Esophagus muscularis mucosa (tissue), 4 donors: ENCODE measurements around the gene AFF3. TPM values are rescaled to one million over a fixed set of nuclear protein-coding genes. Genes with fewer than 3 reads are reported as not detected.

Source experiments
- DNase-seq: peaks from one replicate; pipeline ENCODE4 v3.0.0-alpha.2; 2017; ENCODE audit errors: extremely low spot score
- H3K27ac ChIP-seq, 4 donors: fragments of 200-600 bp; sonication (generic); replicated peaks in 1 of 4; 1 replicate in 3 of 4; 2 replicates in 1 of 4; pipeline ENCODE4 v1.5.1; 2016 to 2019; ENCODE audit warnings: mild to moderate bottlenecking in 1 of 4
- H3K27me3 ChIP-seq, 4 donors: fragments of 200-600 bp; sonication (generic); one replicate each; pipeline versions ENCODE4 v1.5.1 to v1.6.0; 2016 to 2019
- H3K36me3 ChIP-seq, 4 donors: fragments of 200-600 bp; sonication (generic); one replicate each; pipeline ENCODE4 v1.5.1; 2016 to 2019
- H3K4me1 ChIP-seq, 4 donors: fragments of 200-600 bp; sonication (generic); one replicate each; pipeline ENCODE4 v1.5.1; 2016 to 2019
- H3K4me3 ChIP-seq, 4 donors: fragments of 200-600 bp; sonication (generic); 1 replicate in 2 of 4; 2 replicates in 2 of 4; pipeline ENCODE4 v1.5.1; 2016 to 2019; ENCODE audit warnings: mild to moderate bottlenecking in 4 of 4, moderate library complexity in 1 of 4
- H3K9me3 ChIP-seq, 4 donors: fragments of 200-600 bp; sonication (generic); 1 replicate in 3 of 4; 2 replicates in 1 of 4; pipeline ENCODE4 v1.5.1; 2016 to 2019
- EP300 ChIP-seq: sonication (generic); formaldehyde crosslinking; IDR thresholded peaks from one replicate; pipeline ENCODE4 v1.6.1; 2017; ENCODE audit warnings: antibody characterized with exemption
- POLR2A ChIP-seq: fragments of 450-650 bp; IDR thresholded peaks from one replicate; pipeline ENCODE4 v1.6.1; 2017; ENCODE audit warnings: antibody characterized with exemption, moderate library complexity, mild to moderate bottlenecking, low read depth
- POLR2AphosphoS5 ChIP-seq, 2 donors: sonication (generic); formaldehyde crosslinking; IDR thresholded peaks; one replicate each; pipeline ENCODE4 v1.6.1; 2017; ENCODE audit warnings: antibody characterized with exemption in 2 of 2
- WGBS: methylation state at CpG from one replicate; pipeline ENCODE4 v1.1.5; 2018; 5-methylcytosine and 5-hydroxymethylcytosine counted together
- intact Hi-C: fragments of 100-400 bp; cut with DNase I; formaldehyde crosslinking; loops from one replicate; pipeline ENCODE4 v1.15.1; 2023
- total RNA-seq, 4 donors: library from RNA; depleted of rRNA; stranded (reverse); fragments of >200 nt; gene quantifications; one replicate each; pipeline versions ENCODE4 v1.1.0 to v1.2.1, GENCODE V29; 2016
- TF ChIP-seq, protein P1 (sequence below), 3 experiments: fragments of 200-600 bp in 2 of 3; fragments of 450-650 bp in 1 of 3; sonication (generic) in 2 of 3; IDR thresholded peaks; one replicate each; pipeline ENCODE4 v1.5.1; 2017 to 2019; ENCODE audit warnings: antibody characterized with exemption in 3 of 3, mild to moderate bottlenecking in 2 of 3, moderate library complexity in 1 of 3

AFF3 gene
- total RNA-seq, 4 donors from 2014 or later, result 36.4 to 99.5 (median 56.9) TPM

DNA sequence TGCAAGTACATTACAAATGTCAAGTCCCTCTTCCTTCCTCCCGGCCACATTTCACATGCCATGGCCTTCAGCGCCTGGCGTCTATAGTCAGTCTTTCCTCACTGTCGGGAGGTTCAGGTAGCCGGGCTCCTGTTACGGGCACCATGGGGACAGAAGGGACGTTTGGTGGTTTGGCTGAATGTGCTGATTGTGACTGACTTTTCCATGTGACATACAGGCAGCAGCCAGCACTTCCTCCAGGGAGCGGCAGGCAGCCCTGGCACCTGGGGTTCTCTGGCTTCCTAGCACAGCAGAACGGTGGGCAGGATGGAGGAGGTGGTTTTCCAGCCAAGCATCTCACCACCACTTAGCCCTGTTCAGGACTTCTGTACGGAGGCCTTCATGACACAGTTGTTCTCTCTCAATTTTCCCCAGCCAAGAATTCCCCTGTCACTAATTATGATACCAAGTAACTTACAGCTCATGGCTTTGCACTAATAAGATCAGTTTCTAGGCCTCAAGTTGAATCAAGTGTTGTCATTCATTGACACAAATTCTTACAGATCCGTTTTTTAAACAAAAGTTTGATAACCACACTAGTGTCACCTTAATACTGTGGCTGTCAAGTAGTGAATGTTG is 568.6 kb downstream of the AFF3 start:
- intact Hi-C loops, result no loop called here
- H3K27me3 ChIP-seq, result no peaks in the 10 kb centered on the region
- no peak overlapping the region for H3K4me3 ChIP-seq
- H3K4me1 ChIP-seq, result peaks cover 0 to 15% (median 11%) of the 10 kb centered on the region in 4 donors
- H3K36me3 ChIP-seq, result peaks cover 0 to 19% (median 4%) of the 10 kb centered on the region in 4 donors
- no peak for DNase-seq
- WGBS, result 80% methylated on average over 3 of the region's 11 CpGs
- H3K9me3 ChIP-seq, result no peaks in the 10 kb centered on the region
- no peak for TF ChIP-seq POLR2AphosphoS5 (IDR thresholded peaks at IDR 0.05)
- no peak for TF ChIP-seq POLR2A
- no peak for TF ChIP-seq EP300
- TF ChIP-seq, protein P1, sequence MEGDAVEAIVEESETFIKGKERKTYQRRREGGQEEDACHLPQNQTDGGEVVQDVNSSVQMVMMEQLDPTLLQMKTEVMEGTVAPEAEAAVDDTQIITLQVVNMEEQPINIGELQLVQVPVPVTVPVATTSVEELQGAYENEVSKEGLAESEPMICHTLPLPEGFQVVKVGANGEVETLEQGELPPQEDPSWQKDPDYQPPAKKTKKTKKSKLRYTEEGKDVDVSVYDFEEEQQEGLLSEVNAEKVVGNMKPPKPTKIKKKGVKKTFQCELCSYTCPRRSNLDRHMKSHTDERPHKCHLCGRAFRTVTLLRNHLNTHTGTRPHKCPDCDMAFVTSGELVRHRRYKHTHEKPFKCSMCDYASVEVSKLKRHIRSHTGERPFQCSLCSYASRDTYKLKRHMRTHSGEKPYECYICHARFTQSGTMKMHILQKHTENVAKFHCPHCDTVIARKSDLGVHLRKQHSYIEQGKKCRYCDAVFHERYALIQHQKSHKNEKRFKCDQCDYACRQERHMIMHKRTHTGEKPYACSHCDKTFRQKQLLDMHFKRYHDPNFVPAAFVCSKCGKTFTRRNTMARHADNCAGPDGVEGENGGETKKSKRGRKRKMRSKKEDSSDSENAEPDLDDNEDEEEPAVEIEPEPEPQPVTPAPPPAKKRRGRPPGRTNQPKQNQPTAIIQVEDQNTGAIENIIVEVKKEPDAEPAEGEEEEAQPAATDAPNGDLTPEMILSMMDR (IDR thresholded peaks at IDR 0.05), result no peak
- no peak overlapping the region for H3K27ac ChIP-seq

GRCh38 chr2:99572373-99573164 is 569.8 kb downstream of the AFF3 start:
- intact Hi-C loops, result no loop called here
- H3K4me3 ChIP-seq, result no peak overlapping the region

DNA sequence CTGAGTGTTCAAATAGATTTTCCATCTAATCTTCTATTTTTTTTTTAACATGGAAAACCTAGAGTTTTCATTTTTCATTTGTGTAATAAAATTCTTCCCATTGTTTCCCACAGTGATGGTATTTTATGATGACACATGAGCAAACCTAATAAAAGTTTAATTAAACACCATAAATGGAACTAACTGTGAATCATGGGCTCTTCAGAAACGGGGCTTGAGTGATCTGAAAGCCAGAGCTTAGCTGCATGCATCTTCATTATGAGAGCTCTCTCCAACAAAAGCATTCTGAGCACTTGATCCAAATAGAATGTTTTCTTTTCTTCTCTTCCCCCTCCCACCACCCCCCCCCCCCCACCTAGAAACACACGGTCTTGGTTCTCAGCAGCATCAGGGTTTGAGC is 570.4 kb downstream of the AFF3 start:
- Histone ChIP-seq H3K4me3 (no peak overlapping the region), H3K4me1 (peaks cover 0 to 15% (median 11%) of the 10 kb centered on the region in 4 donors), H3K27ac (no peak overlapping the region), H3K27me3 (no peaks in the 10 kb centered on the region), H3K9me3 (no peaks in the 10 kb centered on the region), H3K36me3 (peaks cover 0 to 19% (median 5%) of the 10 kb centered on the region in 4 donors)
- no peak for DNase-seq
- TF ChIP-seq EP300 (no peak), POLR2AphosphoS5 (IDR thresholded peaks at IDR 0.05) (no peak), POLR2A (no peak)
- TF ChIP-seq, protein P1 (IDR thresholded peaks at IDR 0.05), result no peak
- intact Hi-C loops, result no loop called here
- WGBS, result 46% methylated on average over 2 of the region's 2 CpGs

More at GRCh38 chr2:99572373-99573164, 569.8 kb downstream of the AFF3 start:
- H3K4me1 ChIP-seq, result peaks cover 0 to 15% (median 11%) of the 10 kb centered on the region in 4 donors
- H3K36me3 ChIP-seq, result peaks cover 0 to 21% (median 6%) of the 10 kb centered on the region in 4 donors
- 78% methylated on average over 12 of the region's 13 CpGs for WGBS
- H3K27ac ChIP-seq, result no peak overlapping the region
- TF ChIP-seq, protein P1 (IDR thresholded peaks at IDR 0.05), result no peak
- TF ChIP-seq POLR2A, result no peak
- TF ChIP-seq EP300, result no peak
- TF ChIP-seq POLR2AphosphoS5 (IDR thresholded peaks at IDR 0.05), result no peak
- no peaks in the 10 kb centered on the region for H3K27me3 ChIP-seq
- no peaks in the 10 kb centered on the region for H3K9me3 ChIP-seq
- DNase-seq, result no peak

DNA sequence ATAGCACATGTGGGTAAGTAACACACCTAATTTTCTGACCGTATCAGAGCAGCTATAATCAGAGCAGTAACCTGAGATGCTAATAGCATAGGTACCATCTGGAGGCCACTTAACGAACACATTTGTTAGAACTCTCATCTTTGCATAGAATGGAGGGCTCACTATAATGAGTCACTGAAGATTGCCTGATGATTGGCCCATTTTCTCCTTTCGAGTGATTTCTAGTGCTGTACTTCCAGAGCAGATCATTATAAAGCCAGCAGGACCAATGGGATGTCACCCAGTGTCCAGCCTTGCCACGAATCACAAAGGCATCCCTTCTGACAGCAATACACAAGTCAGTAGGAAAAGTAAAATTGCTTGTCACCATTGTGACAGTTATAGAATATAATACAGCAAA is 570.9 kb downstream of the AFF3 start:
- intact Hi-C loops, result no loop called here
- Histone ChIP-seq H3K4me1 (peaks cover 0 to 15% (median 11%) of the 10 kb centered on the region in 4 donors), H3K27ac (no peak overlapping the region), H3K27me3 (no peaks in the 10 kb centered on the region), H3K36me3 (peaks cover 0 to 16% (median 4%) of the 10 kb centered on the region in 4 donors), H3K9me3 (no peaks in the 10 kb centered on the region), H3K4me3 (no peak overlapping the region)
- DNase-seq, result no peak
- no peak for TF ChIP-seq POLR2AphosphoS5 (IDR thresholded peaks at IDR 0.05)
- no peak for TF ChIP-seq EP300
- TF ChIP-seq, protein P1 (IDR thresholded peaks at IDR 0.05), result no peak
- TF ChIP-seq POLR2A, result no peak
- WGBS, result 89% methylated on average over 4 of the region's 4 CpGs
